ENCODE results near the gene PRXL2A. TPM values are rescaled to one million over a fixed set of nuclear protein-coding genes. Genes with fewer than 3 reads are reported as not detected.

The PRXL2A gene
- total RNA-seq, 8 experiments from 2014 or later: 4.8 to 166 (median 53.5) TPM

GRCh38 chr10:80452640-80453039 is 44.3 kb downstream of the PRXL2A start:
- in situ Hi-C loops (cut with MboI; ENCODE audit: low pct_unique_long_range_greater_than_20kb in 2 of 9, low sequenced_read_pairs in 9 of 9, unreplicated experiment in 9 of 9): loop anchor here in 1 of 9 experiments (10.0 kb wide), 1 partner anchor 52 kb away; no protein-coding TSS in a partner anchor
- no peak for ATAC-seq (replicated peaks in 6 of 8)
- Histone ChIP-seq H3K4me1 (replicated peaks in 1 of 2) (peaks cover 11 to 12% of the 10 kb centered on the region in 2 donors), H3K4me3 (no peak overlapping the region), H3K27ac (no peak overlapping the region)
- 60 to 94% (median 67%) methylated on average over 1 to 3 of the region's 4 CpGs; no CpG with 5 or more reads in 7 of the 10 experiments for WGBS, 10 experiments

GRCh38 chr10:80453056-80453841 is 44.9 kb downstream of the PRXL2A start:
- peak overlapping the region; percentile 75 to 79 for H3K27ac ChIP-seq
- H3K4me1 ChIP-seq (replicated peaks in 1 of 2): peaks cover 11 to 12% of the 10 kb centered on the region in 2 donors
- in situ Hi-C loops (cut with MboI; ENCODE audit: low pct_unique_long_range_greater_than_20kb in 2 of 9, low sequenced_read_pairs in 9 of 9, unreplicated experiment in 9 of 9): loop anchor here in 1 of 9 experiments (10.0 kb wide), 1 partner anchor 52 kb away; no protein-coding TSS in a partner anchor
- WGBS, 10 experiments: 41 to 100% (median 52%) methylated on average over 1 to 10 of the region's 23 CpGs; no CpG with 5 or more reads in 5 of the 10 experiments
- no peak for ATAC-seq (replicated peaks in 6 of 8)
- H3K4me3 ChIP-seq: peak overlapping the region; percentile 50 to 96 (median 74)

GRCh38 chr10:80453842-80454512 is 45.6 kb downstream of the PRXL2A start, which contains the start of gene TSPAN14:
TSS of gene TSPAN14 (plus strand) at chr10:80454310. CDS start at chr10:80489234, 34,924 bp downstream.
- in situ Hi-C loops (cut with MboI; ENCODE audit: low pct_unique_long_range_greater_than_20kb in 2 of 9, low sequenced_read_pairs in 9 of 9, unreplicated experiment in 9 of 9): loop anchor here in 1 of 9 experiments (10.0 kb wide), 1 partner anchor 51 kb away; no protein-coding TSS in a partner anchor
- H3K4me1 ChIP-seq (replicated peaks in 1 of 2): peaks cover 12% of the 10 kb centered on the region in 2 donors
- 0% methylated on average over 1 of the region's 97 CpGs; no CpG with 5 or more reads in 9 of the 10 experiments for WGBS, 10 experiments
- peak within 1 kb of the TSS; percentile 50 to 96 (median 74) for H3K4me3 ChIP-seq
- H3K27ac ChIP-seq: peak within 1 kb of the TSS; percentile 75 to 79
- peak; percentile 76 to 87 (median 84) for ATAC-seq (replicated peaks in 6 of 8)

- in situ Hi-C loops (cut with MboI; ENCODE audit: low pct_unique_long_range_greater_than_20kb in 2 of 9, low sequenced_read_pairs in 9 of 9, unreplicated experiment in 9 of 9): loop anchor here in 1 of 9 experiments (10.0 kb wide), 1 partner anchor 50 kb away; no protein-coding TSS in a partner anchor
- ATAC-seq (replicated peaks in 6 of 8): peak; percentile 10 to 42 (median 26)
- H3K27ac ChIP-seq: peak overlapping the region; percentile 46 to 76
- H3K4me1 ChIP-seq (replicated peaks in 1 of 2): peaks cover 12 to 15% of the 10 kb centered on the region in 2 donors
- H3K4me3 ChIP-seq: peak overlapping the region; percentile 50 to 96 (median 74)
- WGBS, 10 experiments: 0% methylated on average over 3 of the region's 81 CpGs; no CpG with 5 or more reads in 9 of the 10 experiments
Measured at GRCh38 chr10:80454513-80455460, 46.4 kb downstream of the PRXL2A start.

GRCh38 chr10:80455461-80456349 is 47.4 kb downstream of the PRXL2A start:
- WGBS, 10 experiments: 71 to 95% (median 81%) methylated on average over 1 to 5 of the region's 13 CpGs; no CpG with 5 or more reads in 2 of the 10 experiments
- H3K27ac ChIP-seq: peak overlapping the region in 1 of 2 donors; percentile 76
- ATAC-seq (replicated peaks in 6 of 8): no peak
- in situ Hi-C loops (cut with MboI; ENCODE audit: low pct_unique_long_range_greater_than_20kb in 2 of 9, low sequenced_read_pairs in 9 of 9, unreplicated experiment in 9 of 9): loop anchor here in 1 of 9 experiments (10.0 kb wide), 1 partner anchor 49 kb away; no protein-coding TSS in a partner anchor
- peak overlapping the region; percentile 50 to 96 (median 74) for H3K4me3 ChIP-seq
- H3K4me1 ChIP-seq (replicated peaks in 1 of 2): peaks cover 13 to 18% of the 10 kb centered on the region in 2 donors

- ATAC-seq (replicated peaks in 6 of 8): no peak
- H3K4me3 ChIP-seq: no peak overlapping the region
- no peak overlapping the region for H3K27ac ChIP-seq
- in situ Hi-C loops (cut with MboI; ENCODE audit: low pct_unique_long_range_greater_than_20kb in 2 of 9, low sequenced_read_pairs in 9 of 9, unreplicated experiment in 9 of 9): loop anchor here in 1 of 9 experiments (10.0 kb wide), 1 partner anchor 47 kb away; no protein-coding TSS in a partner anchor
- 80 to 100% (median 100%) methylated on average over 1 to 2 of the region's 8 CpGs; no CpG with 5 or more reads in 3 of the 10 experiments for WGBS, 10 experiments
- peaks cover 22 to 28% of the 10 kb centered on the region in 2 donors for H3K4me1 ChIP-seq (replicated peaks in 1 of 2)
Measured at GRCh38 chr10:80457554-80458262, 49.4 kb downstream of the PRXL2A start.

GRCh38 chr10:80458263-80458625 is 49.9 kb downstream of the PRXL2A start:
- Histone ChIP-seq H3K4me3 (no peak overlapping the region), H3K27ac (no peak overlapping the region), H3K4me1 (replicated peaks in 1 of 2) (peaks cover 23 to 30% of the 10 kb centered on the region in 2 donors)
- 60 to 100% (median 100%) methylated on average over 1 to 3 of the region's 4 CpGs; no CpG with 5 or more reads in 3 of the 10 experiments for WGBS, 10 experiments
- no peak for ATAC-seq (replicated peaks in 6 of 8)
- in situ Hi-C loops (cut with MboI; ENCODE audit: low pct_unique_long_range_greater_than_20kb in 2 of 9, low sequenced_read_pairs in 9 of 9, unreplicated experiment in 9 of 9): loop anchor here in 1 of 9 experiments (10.0 kb wide), 1 partner anchor 47 kb away; no protein-coding TSS in a partner anchor

GRCh38 chr10:80458638-80459037 is 50.3 kb downstream of the PRXL2A start:
- ATAC-seq (replicated peaks in 6 of 8): no peak
- no peak overlapping the region for H3K27ac ChIP-seq
- in situ Hi-C loops (cut with MboI; ENCODE audit: low pct_unique_long_range_greater_than_20kb in 2 of 9, low sequenced_read_pairs in 9 of 9, unreplicated experiment in 9 of 9): loop anchor here in 1 of 9 experiments (10.0 kb wide), 1 partner anchor 46 kb away; no protein-coding TSS in a partner anchor
- H3K4me3 ChIP-seq: no peak overlapping the region
- WGBS, 10 experiments: 3 to 100% (median 84%) methylated on average over 2 to 6 of the region's 6 CpGs; no CpG with 5 or more reads in 2 of the 10 experiments
- H3K4me1 ChIP-seq (replicated peaks in 1 of 2): peaks cover 25 to 31% of the 10 kb centered on the region in 2 donors

- 0 to 90% (median 50%) methylated on average over 1 to 6 of the region's 9 CpGs; no CpG with 5 or more reads in 3 of the 10 experiments for WGBS, 10 experiments
- peaks cover 31 to 38% of the 10 kb centered on the region in 2 donors for H3K4me1 ChIP-seq (replicated peaks in 1 of 2)
- no peak overlapping the region for H3K27ac ChIP-seq
- ATAC-seq (replicated peaks in 6 of 8): peak in 4 of 8 experiments; percentile 18 to 68 (median 62)
- in situ Hi-C loops (cut with MboI; ENCODE audit: low pct_unique_long_range_greater_than_20kb in 2 of 9, low sequenced_read_pairs in 9 of 9, unreplicated experiment in 9 of 9): loop anchor here in 1 of 9 experiments (10.0 kb wide), 1 partner anchor 46 kb away; no protein-coding TSS in a partner anchor
- no peak overlapping the region for H3K4me3 ChIP-seq
Measured at GRCh38 chr10:80459047-80459865, 50.9 kb downstream of the PRXL2A start.

All from motor neuron (in vitro differentiated cells).